MM.1S (cell line): ENCODE measurements around the gene TXNIP.

Experiments used
- EZH2 ChIP-seq: fragments of 300-600 bp; sonication (generic); optimal IDR thresholded peaks from 2 replicates; pipeline ENCODE3; 2017; ENCODE audit warnings: low read depth, mild to moderate bottlenecking, antibody characterized with exemption, low read length, mixed read lengths
- EZH2phosphoT487 ChIP-seq: fragments of 300-600 bp; sonication (generic); IDR thresholded peaks from 2 replicates; pipeline ENCODE4 v1.6.1; 2018; ENCODE audit warnings: antibody characterized with exemption, low read length
- TF ChIP-seq, protein P1 (sequence below): fragments of 300-600 bp; sonication (generic); IDR thresholded peaks from 2 replicates; pipeline ENCODE4 v1.5.1; 2016; ENCODE audit warnings: antibody characterized with exemption, low read length, mixed read lengths

DNA sequence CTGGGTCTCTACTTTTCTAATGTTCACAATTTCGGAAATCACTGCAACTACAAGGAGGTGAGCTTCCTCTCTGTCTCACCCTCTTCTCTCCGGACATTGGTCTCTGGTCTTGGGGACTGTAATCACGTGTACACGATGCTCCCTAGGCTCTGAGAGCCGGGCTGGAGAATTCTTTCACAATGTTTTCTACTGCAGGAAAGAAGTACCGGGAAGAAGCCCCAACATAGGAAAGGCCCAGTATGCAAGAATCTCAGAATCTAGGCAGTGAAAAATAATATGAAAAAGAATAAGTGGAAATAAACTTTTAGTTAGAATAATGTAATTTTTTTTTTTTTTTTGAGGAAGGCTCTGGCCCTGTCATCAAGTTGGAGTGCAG is 38.7 kb upstream of the TXNIP start:
- TF ChIP-seq, protein P1, sequence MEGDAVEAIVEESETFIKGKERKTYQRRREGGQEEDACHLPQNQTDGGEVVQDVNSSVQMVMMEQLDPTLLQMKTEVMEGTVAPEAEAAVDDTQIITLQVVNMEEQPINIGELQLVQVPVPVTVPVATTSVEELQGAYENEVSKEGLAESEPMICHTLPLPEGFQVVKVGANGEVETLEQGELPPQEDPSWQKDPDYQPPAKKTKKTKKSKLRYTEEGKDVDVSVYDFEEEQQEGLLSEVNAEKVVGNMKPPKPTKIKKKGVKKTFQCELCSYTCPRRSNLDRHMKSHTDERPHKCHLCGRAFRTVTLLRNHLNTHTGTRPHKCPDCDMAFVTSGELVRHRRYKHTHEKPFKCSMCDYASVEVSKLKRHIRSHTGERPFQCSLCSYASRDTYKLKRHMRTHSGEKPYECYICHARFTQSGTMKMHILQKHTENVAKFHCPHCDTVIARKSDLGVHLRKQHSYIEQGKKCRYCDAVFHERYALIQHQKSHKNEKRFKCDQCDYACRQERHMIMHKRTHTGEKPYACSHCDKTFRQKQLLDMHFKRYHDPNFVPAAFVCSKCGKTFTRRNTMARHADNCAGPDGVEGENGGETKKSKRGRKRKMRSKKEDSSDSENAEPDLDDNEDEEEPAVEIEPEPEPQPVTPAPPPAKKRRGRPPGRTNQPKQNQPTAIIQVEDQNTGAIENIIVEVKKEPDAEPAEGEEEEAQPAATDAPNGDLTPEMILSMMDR = no peak
- TF ChIP-seq EZH2 = no peak
- TF ChIP-seq EZH2phosphoT487 = no peak
